GM12875 (cell line): Measurements from ENCODE around the gene RNF208.

Source experiments
- H3K4me3 ChIP-seq: one replicate; pipeline ENCODE4 v1.5.1; 2011; ENCODE audit warnings: low read depth, low read length, control low read depth
- TF ChIP-seq, protein P1 (sequence below): IDR thresholded peaks from 2 replicates; pipeline ENCODE4 v1.5.1; 2011; ENCODE audit warnings: low read depth, mild to moderate bottlenecking, control low read depth, inconsistent platforms, low read length, moderate library complexity, borderline replicate concordance; ENCODE audit not compliant: insufficient read depth

Gene RNF208, protein sequence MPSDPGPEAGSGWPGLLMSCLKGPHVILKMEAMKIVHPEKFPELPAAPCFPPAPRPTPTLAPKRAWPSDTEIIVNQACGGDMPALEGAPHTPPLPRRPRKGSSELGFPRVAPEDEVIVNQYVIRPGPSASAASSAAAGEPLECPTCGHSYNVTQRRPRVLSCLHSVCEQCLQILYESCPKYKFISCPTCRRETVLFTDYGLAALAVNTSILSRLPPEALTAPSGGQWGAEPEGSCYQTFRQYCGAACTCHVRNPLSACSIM

DNA sequence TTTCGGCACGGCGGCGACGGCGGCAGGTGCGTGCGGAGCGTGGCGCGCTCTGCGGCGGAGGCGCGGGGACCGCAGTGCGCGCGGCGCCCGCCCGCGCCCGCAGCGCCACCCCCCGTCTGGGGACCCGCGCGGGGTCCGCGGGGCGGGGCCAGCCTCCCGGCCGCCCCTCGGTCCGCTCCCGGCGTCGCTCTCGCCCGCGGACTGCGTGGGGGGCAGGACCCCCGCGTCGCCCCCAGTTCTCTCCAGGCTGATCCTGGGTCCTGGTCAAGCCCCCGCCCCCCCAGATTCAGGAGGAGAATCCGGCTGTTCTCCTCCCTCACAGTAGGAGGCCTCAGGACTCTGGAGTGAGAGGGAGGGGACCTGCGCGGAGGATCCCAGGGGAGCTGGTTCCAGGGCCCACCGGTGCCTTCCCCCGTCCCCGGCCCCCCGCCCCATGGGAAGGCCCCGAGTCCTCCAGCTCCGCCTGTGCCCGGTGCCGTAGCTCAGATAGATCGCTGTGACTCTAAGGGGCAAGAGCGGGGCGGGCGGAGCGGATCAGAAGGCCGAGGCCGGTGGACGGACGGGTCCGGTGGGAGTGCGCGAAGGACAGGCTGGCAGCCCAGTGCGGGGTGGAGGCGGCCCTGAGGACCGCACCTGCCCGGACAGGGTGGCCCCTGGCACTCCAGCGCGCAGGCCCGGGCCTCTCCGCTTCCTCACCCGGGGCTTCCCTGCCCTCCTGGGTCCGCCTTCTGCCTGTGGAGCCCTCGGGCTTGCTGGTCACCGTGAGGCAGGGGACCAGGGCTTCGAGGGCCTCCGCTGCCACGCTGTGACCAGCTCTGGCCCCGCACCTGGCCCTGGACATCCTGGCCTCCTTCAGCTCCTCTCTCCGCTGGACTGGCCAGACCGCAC, at the start of gene RNF208:
RNF208 (minus strand) TSS at position 51 of the 888 bp plus-strand sequence. CDS start 1,028 bp downstream, outside the sequence.
- peak within 1 kb of the TSS; percentile 40 for H3K4me3 ChIP-seq
- TF ChIP-seq, protein P1, sequence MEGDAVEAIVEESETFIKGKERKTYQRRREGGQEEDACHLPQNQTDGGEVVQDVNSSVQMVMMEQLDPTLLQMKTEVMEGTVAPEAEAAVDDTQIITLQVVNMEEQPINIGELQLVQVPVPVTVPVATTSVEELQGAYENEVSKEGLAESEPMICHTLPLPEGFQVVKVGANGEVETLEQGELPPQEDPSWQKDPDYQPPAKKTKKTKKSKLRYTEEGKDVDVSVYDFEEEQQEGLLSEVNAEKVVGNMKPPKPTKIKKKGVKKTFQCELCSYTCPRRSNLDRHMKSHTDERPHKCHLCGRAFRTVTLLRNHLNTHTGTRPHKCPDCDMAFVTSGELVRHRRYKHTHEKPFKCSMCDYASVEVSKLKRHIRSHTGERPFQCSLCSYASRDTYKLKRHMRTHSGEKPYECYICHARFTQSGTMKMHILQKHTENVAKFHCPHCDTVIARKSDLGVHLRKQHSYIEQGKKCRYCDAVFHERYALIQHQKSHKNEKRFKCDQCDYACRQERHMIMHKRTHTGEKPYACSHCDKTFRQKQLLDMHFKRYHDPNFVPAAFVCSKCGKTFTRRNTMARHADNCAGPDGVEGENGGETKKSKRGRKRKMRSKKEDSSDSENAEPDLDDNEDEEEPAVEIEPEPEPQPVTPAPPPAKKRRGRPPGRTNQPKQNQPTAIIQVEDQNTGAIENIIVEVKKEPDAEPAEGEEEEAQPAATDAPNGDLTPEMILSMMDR: no peak

DNA sequence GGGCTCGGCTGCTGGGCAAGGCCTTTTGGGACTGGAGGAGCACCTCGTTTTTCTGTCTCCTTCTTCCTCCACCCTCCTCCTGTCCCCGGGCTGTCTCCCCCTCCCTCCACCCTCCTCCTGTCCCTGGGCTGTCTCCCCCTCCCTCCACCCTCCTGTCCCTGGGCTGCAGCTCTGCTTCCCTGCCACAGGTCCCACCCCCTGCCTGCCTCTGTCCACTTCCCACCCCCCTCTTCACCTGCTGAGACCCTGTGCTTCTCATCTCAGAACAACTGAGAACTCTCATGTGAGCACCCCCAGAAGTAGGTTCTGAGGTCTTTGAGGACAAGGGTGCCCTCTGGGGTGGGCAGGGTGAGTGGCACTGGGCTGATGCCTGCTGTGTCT, 49.6 kb upstream of the RNF208 start:
- H3K4me3 ChIP-seq: no peak overlapping the region
- TF ChIP-seq, protein P1: no peak

DNA sequence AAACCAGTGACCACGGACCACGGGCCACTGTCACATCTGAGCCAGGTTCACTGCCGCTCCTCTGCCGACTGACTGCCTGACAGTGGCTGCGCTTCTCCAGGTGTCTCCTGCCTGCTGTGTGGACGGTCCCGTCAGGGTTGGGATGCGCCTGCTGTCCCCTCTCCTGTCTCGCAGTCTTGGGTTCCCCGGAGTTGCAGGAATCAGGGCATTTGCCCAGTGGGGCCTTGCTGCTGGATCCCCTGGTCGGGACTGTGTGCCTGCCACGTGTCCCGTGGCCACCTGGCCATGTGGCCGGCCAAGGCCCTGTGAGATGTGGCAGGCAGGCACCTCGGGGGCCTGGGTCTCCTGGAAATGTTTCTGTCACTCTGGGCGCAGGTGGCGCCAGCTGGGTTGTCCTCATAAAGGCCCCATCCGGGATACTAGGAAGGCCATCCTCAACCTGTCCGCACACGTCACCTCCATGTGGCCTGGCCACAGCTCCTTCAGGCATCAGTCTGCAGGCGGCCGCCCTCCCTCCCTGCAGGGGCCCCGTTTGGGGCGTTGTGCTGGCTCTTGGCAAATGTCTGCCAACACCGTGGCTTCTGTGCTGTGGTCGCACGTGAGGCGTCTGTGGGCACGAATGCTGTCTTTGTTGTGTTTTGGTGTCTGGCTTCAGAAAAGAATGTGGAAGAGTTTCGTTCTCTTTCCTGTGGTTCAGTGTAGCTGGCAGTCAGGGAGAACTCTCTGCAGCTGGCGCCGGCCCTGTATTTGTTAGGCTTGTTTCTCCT, 49.1 kb upstream of the RNF208 start:
- TF ChIP-seq, protein P1: no peak
- H3K4me3 ChIP-seq: no peak overlapping the region

DNA sequence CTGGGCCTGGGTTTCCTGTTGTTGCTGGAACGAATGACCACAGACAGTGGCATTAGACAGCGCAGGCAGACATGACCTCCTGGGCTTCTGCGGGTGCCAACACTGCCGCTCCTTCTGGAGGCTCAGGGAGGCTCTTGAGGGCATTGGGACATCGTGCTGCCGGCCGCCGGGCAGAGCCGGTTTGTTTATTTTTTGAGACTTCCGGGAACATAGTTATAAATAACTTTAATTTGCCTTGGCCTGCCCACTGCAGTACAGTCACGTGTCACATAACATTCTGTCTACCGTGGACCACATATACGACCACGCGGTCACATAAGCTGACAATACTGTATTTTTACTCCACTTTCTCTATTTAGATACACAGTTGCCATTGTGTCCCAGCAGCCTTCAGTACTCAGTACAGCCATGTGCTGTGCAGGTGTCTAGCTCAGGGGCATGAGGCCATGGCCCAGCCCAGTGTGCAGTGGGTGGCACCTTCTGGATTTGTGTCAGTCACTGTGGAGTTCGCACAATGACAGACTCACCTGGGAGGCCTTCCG, 47.3 kb upstream of the RNF208 start:
- peak overlapping the region; percentile 21 for H3K4me3 ChIP-seq
- TF ChIP-seq, protein P1: no peak

DNA sequence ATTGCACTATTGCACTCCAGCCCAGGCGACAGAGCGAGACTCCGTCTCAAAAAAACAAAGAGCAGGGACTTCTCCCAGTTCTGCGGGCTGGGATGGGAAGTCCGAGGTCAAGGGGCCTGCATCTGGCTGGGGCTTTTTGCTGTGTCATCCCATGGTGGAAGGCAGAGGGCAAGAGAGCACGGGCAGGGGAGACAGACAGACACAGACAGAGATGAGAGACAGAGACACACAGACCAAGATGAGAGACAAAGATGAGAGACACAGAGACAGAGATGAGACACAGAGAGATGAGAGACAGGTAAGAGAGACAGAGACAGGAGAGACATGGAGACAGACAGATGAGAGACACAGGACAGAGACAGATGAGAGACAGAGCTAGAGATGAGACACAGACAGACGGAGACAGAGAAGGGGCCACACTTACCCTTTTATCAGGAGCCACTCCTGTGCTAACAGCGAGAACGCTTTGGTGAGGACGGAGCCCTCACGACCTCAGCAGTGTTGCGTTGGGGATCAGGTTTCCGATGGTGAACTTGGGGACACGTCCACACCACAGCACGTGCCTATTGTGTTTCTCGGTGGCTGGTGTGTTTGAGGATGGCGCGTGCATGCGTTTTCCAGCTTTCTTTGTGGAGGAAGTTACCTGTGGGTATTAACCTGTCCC, 46.6 kb upstream of the RNF208 start:
- TF ChIP-seq, protein P1: no peak
- H3K4me3 ChIP-seq: peak overlapping the region; percentile 21

DNA sequence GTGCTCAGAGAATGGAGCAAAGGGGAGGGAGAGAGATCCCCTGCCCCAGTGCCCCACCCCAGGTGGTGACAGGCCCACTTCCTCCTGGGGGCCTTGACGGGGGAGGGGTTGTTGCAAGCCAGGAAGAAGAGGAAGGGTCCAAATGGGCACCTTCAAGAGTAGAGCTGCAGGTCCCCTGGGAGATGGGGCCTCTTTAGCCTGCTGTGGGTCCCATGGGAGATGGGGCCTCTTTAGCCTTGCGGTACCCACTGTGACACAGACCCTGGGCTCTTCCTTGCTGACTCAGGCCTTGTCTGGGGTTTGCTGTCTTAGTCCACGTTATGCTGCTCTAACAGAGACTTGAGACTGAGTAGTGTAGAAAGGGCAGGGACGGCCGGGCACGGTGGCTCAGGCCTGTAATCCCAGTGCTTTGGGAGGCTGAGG, 45.9 kb upstream of the RNF208 start:
- TF ChIP-seq, protein P1: no peak
- no peak overlapping the region for H3K4me3 ChIP-seq
